HepG2 (cell line): ENCODE data around the gene RTP2. TPM values are rescaled to one million over a fixed set of nuclear protein-coding genes. Genes with fewer than 3 reads are reported as not detected.

Source experiments
- ASH2L ChIP-seq: fragments of 300-600, 200-600 bp; sonication (generic); IDR thresholded peaks from 2 replicates; pipeline ENCODE4 v1.7.0; 2017; ENCODE audit warnings: low read depth, mild to moderate bottlenecking, moderate library complexity, mixed read lengths, low read length; ENCODE audit not compliant: insufficient read length
- FOXO4 ChIP-seq: sonication (generic); formaldehyde crosslinking; conservative IDR thresholded peaks from 2 replicates; pipeline ENCODE4 v1.8.1; 2023; ENCODE audit warnings: missing genetic modification reagents
- MED13 ChIP-seq: sonication (generic); formaldehyde crosslinking; IDR thresholded peaks from 2 replicates; pipeline ENCODE4 v1.5.0; 2020; ENCODE audit warnings: missing genetic modification reagents
- PHF21A ChIP-seq: sonication (generic); formaldehyde crosslinking; IDR thresholded peaks from 2 replicates; pipeline ENCODE4 v1.5.0; 2020; ENCODE audit warnings: mild to moderate bottlenecking, missing genetic modification reagents
- POGK ChIP-seq: sonication (generic); formaldehyde crosslinking; conservative IDR thresholded peaks from 2 replicates; pipeline ENCODE4 v1.8.0; 2022; ENCODE audit warnings: mild to moderate bottlenecking, moderate library complexity, missing genetic modification reagents
- POLR2G ChIP-seq: fragments of 200-400 bp; formaldehyde crosslinking; IDR thresholded peaks from 2 replicates; pipeline ENCODE4 v1.6.1; 2018; ENCODE audit warnings: mild to moderate bottlenecking, low read depth, low read length, moderate library complexity
- PRDM10 ChIP-seq: sonication (generic); formaldehyde crosslinking; IDR thresholded peaks from 2 replicates; pipeline ENCODE4 v1.4.0; 2020; ENCODE audit warnings: low read depth, missing genetic modification reagents
- RFX5 ChIP-seq: IDR thresholded peaks from 2 replicates; pipeline ENCODE4 v1.6.1; 2011; ENCODE audit warnings: low read depth, low read length, improper control_type of control experiment
- SMAD3 ChIP-seq: sonication (generic); formaldehyde crosslinking; IDR thresholded peaks from 2 replicates; pipeline ENCODE4 v1.4.0; 2020; ENCODE audit warnings: missing genetic modification reagents
- ZNF280B ChIP-seq: sonication (generic); formaldehyde crosslinking; IDR thresholded peaks from 2 replicates; pipeline ENCODE4 v1.5.0; 2020; ENCODE audit warnings: missing genetic modification reagents, mild to moderate bottlenecking, borderline replicate concordance
- ZNF414 ChIP-seq: sonication (generic); formaldehyde crosslinking; IDR thresholded peaks from 2 replicates; pipeline ENCODE4 v1.5.0; 2020; ENCODE audit warnings: missing genetic modification reagents
- ZNF720 ChIP-seq: sonication (generic); formaldehyde crosslinking; IDR thresholded peaks from 2 replicates; pipeline ENCODE4 v1.4.0; 2020; ENCODE audit warnings: missing genetic modification reagents
- ZNF776 ChIP-seq: sonication (generic); formaldehyde crosslinking; IDR thresholded peaks from 2 replicates; pipeline ENCODE4 v1.4.0; 2020; ENCODE audit warnings: mild to moderate bottlenecking, missing genetic modification reagents
- ZNF879 ChIP-seq: sonication (generic); formaldehyde crosslinking; IDR thresholded peaks from 2 replicates; pipeline ENCODE4 v1.8.1; 2023; ENCODE audit warnings: missing genetic modification reagents
- ZNF891 ChIP-seq: sonication (generic); formaldehyde crosslinking; IDR thresholded peaks from 2 replicates; pipeline ENCODE4 v1.5.0; 2020; ENCODE audit warnings: mild to moderate bottlenecking, missing genetic modification reagents
- polyA plus RNA-seq, 8 experiments: library from polyadenylated mRNA; depleted of rRNA in 3 of 8; stranded (reverse) in 7 of 8; unstranded in 1 of 8; fragments of >200 nt; fragmentation: Illumina TruSeq in 4 of 8; extraction: Trizol in 4 of 8; gene quantifications; 2 replicates each; pipeline versions ENCODE4 v1.2.1 to v1.2.3, GENCODE V29; 2011 to 2016; ENCODE audit warnings: low read depth in 4 of 8, missing spikeins in 1 of 8, mixed read lengths in 1 of 8; ENCODE audit not compliant: insufficient read depth in 1 of 8
- total RNA-seq, 5 experiments: library from RNA; depleted of rRNA; stranded (reverse); fragments of >200 nt; fragmentation: Illumina TruSeq; extraction: Trizol; gene quantifications; 2 replicates each; pipeline ENCODE4 v1.2.3, GENCODE V29; 2016; ENCODE audit warnings: low read depth in 1 of 5

Gene RTP2
- total and polyA plus RNA-seq, 2 of the 13 experiments (the other 11 are each of a cell fraction or from before 2014, with no cell fraction given) = not detected

GRCh38 chr3:187740421-187741399 lies 38.4 kb upstream of the RTP2 start (continued):
- TF ChIP-seq PRDM10 (CRISPR knock-in tag) (no peak), MED13 (CRISPR knock-in tag) (no peak), RFX5 (no peak), PHF21A (CRISPR knock-in tag) (peak; percentile 39; the same call in 1 of the 2 replicates), ZNF414 (0 out of 2 replicates have a peak, but pooled peaks have one; percentile 12), ASH2L (peak; percentile 78), ZNF776 (CRISPR knock-in tag) (no peak), SMAD3 (CRISPR knock-in tag) (no peak), POLR2G (no peak; the same call in 1 of the 2 replicates), POGK (CRISPR knock-in tag) (0 out of 2 replicates have a peak, but pooled peaks have one; percentile 51), ZNF720 (CRISPR knock-in tag) (no peak), ZNF891 (CRISPR knock-in tag) (no peak), ZNF280B (CRISPR knock-in tag) (no peak), FOXO4 (CRISPR knock-in tag) (no peak), ZNF879 (CRISPR knock-in tag) (no peak)
